HG03095 (cell line): ENCODE data around the gene CLEC3B.
"Not testable (repeated sequence)": the region's sequence is repeated elsewhere in the genome, so short reads cannot be mapped to it uniquely, and the experiment has no call there.

ENCODE experiments used
- ATAC-seq: cut with Tn5 transposase; IDR thresholded peaks from one replicate; pipeline ENCODE4 v1.9.1; 2021; ENCODE audit warnings: moderate library complexity; ENCODE audit not compliant: unreplicated experiment

Gene CLEC3B

DNA sequence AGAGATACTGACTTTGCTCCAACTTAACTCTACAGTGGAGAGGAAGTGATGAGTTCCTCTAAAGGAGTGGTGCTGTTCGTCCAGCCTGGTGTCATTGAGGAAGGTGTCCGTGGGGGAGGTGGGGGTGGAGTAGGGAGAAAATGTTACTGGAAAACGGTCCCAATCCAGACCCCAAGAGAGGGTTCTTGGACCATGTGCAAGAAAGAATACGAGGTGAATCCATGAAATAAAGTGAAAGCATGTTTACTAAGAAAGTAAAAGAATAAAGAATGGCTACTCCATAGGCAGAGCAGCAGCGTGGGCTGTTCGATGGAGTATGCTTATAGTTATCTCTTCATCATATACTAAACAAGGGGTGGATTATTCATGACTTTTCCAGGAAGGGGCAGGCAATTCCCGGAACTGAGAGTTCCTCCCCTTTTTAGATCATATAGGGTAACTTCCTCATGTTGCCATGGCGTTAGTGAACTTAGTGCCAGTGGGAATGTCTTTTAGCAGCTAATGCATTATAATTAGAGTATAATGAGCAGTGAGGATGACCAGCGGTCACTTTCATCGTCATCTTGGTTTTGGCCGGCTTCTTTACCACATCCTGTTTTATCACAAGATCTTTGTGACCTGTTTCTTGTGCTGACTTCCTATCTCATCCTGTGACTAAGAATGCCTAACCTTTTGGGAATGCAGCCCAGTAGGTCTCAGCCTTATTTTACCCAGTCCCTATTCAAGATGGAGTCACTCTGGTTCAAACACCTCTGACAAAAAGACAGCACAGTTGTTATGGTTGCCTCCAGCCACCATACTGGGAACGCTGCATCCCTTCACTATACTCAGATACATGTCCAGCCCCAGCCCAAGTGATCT is 38.6 kb downstream of the CLEC3B start:
- no peak for ATAC-seq

DNA sequence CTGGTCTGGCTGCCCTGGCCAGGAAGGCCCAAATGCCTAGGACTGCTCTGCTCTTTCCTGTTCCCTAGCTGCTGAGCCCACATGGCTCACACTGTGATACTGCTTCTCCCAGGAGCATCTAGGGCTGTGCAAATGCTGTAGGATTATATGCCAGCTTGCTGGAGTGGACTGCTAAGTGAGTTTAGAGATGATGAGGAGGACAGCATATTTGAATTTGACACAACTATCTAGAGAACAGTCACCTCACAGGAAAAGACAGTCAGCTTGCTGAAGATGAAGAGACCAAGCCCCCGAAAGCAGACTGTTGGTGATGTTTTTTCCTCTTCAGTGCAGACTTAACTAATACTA is 39.2 kb downstream of the CLEC3B start:
- ATAC-seq = no peak

GRCh38 chr3:45066109-45066801 is 40.2 kb downstream of the CLEC3B start:
- ATAC-seq = no peak

DNA sequence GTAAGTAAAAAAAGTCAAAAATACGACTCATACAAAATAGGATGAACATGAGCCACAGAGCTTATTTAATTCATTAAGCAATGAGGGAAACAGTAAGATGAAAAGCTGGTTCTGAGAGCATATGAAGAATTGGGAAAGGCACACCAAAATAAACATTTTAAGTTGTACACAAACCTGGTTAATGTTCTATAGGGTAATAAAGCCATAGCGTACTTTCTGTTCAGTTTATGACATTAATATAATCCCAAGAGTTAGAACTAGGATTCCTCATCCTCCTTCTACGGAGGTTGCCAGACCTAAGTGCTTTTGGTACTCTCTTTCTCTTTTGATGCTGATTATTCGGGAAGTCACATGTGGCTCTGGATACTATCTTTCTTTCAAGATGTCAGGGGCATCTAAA is 41.4 kb downstream of the CLEC3B start:
- no peak for ATAC-seq

DNA sequence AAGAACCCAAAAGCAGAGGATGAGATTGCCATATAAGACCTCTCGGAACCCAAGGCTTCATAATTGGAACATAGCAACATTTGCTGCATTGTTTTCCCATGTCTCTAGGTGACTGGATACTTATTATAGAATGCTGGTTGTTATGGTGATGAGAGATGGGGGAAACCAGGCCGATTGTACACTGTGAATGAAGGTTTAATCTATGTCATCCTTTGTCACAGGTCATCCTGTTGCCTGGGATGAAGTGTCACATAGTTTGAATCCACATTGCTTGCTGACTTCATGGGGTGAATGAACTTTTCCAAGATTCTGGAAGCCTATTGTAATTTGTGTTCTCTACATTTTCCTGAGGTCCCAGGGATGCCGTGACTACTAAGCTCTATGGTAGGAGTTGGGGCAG is 41.8 kb downstream of the CLEC3B start:
- no peak for ATAC-seq

DNA sequence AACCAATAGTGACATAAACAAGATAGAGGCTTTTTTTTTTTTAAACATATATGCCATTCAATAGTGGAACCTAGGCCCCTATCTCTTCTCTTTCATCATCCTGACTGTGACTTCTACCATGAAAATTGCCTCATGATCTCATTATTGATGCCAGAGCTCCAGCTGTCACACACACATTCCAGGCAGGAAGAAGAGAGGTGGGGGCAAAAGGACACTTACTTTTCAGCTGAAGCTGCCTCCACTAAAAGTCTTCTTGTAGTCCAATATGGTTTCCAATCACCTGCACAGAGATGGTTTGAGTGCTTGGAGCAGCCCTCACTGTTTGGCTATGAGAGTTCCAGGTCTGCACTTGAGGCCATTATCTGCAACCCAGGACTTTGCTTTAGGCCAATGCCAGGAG is 45.0 kb downstream of the CLEC3B start:
- no peak for ATAC-seq

DNA sequence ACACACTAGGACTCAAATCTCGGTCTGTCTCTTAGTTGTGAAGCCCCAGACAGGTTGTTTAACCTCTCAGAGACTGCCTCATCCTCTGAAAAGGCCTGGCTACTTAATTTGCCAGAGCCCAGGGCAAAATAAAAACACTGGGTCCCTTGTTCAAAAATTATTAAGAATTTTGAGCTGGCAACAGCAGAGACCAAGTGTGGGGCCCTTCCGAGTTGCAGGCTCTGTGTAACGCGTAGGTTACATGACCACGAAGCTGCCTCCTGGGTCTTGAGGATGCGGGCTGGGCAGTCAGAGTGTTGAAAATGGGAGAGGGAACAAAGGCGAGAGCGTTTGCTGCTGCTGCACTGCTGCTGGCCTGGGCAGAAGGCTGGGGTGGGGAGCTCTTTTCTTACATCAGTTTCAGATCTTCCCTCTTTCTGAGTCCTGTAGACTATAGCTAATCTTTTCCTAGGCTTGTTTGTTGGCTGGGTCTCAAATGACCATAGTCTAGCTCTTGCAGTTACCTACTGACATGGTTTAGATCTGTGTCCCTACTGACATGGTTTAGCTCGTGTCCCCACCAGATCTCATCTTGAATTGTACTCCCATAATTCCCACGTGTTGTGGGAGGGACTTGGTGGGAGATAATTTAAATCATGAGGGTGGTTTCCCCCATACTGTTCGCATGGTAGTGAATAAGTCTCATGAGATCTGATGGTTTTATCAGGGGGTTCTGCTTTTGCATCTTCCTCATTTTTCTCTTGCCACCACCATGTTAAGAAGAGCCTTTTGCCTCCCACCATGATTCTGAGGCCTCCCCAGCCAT is 49.9 kb downstream of the CLEC3B start:
- ATAC-seq = no peak

GRCh38 chr3:45078256-45078655 is 52.2 kb downstream of the CLEC3B start:
- not testable (repeated sequence) for ATAC-seq

DNA sequence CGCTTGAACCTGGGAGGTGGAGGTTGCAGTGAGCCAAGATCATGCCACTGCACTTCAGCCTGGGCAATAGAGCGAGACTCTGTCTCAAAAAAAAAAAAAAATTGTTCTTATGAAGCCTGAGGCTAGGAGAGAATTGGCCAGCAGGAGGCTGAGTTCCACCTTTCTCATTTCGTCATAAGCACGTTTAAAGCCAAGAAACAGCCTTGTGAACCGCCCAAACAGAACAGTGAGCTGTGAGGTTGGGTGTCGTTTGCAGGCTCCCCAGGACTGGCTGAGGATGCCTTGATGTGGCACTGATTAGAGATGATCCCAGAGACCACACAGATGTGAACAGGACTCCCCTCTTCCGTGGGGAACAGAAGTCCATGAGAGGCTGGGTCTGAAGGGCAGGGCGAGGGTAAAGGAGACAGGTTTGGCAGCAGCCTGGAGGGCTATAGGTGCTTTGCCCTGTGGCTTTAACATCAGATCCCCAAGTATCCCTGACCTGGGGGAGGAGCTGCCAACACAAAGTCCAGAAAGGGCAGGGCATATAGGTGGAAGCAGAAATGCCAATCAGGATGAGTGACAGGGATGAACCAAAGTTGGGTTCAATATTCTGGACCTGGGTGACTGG is 52.9 kb downstream of the CLEC3B start:
- no peak for ATAC-seq

DNA sequence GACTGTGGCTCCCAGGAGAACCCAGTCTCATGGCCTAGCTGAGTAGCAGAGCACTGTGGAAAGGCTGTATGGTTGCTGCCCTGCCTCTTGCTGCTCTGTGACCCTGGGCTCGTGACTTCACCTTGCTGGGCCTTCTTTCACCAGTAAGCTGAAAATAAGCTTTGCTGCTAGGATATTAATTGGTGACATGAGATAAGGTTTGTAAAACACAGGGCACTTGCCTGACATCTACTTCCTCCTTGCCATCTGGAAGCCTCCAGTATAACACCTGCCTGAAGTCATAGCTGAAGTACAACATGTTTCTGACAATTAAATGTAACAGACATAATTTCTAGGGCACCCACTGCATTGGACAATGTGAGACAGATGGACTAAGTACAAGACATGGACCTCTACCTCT is 53.6 kb downstream of the CLEC3B start:
- ATAC-seq = no peak

GRCh38 chr3:45080824-45081223 is 54.7 kb downstream of the CLEC3B start:
- ATAC-seq = no peak

- no peak for ATAC-seq
Observed at GRCh38 chr3:45081506-45082141, 55.5 kb downstream of the CLEC3B start.

- ATAC-seq = no peak
Observed at GRCh38 chr3:45082142-45082538, 56.0 kb downstream of the CLEC3B start.

GRCh38 chr3:45083023-45083422 is 56.9 kb downstream of the CLEC3B start:
- no peak for ATAC-seq

DNA sequence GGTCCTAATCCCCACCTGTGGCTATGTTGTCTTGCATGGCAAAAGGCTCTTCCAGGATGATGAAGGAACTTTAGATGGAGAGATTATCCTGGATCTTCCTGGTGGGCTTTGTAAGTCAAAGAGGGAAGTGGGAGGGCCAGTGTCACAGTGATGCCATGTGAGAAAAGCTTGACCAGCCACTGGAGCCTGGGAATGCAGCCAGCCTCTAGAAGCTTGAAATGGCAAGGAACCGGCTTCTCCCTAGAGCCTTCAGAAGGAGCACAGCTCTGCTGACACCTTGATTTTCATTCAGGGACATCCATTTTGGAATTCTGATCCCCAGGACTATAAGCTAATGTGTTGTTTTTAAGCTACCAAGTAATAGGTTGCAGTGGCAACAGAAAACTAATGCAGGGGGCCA is 58.3 kb downstream of the CLEC3B start:
- no peak for ATAC-seq

GRCh38 chr3:45084820-45085816 is 59.0 kb downstream of the CLEC3B start:
- no peak for ATAC-seq
